Endothelial cell (in vitro differentiated cells): ENCODE measurements around the gene NUP62. TPM values are rescaled to one million over a fixed set of nuclear protein-coding genes. Genes with fewer than 3 reads are reported as not detected.

Experiments used
- DNase-seq: peaks from one replicate; pipeline ENCODE4 v3.0.0; 2021; ENCODE audit warnings: low spot score
- H3K27ac Mint-ChIP-seq: one replicate; pipeline ENCODE4 v1.8.0; 2021; ENCODE audit warnings: mixed read lengths, inconsistent platforms; ENCODE audit not compliant: unreplicated experiment
- H3K27me3 Mint-ChIP-seq: one replicate; pipeline ENCODE4 v1.8.0; 2021; ENCODE audit warnings: mild to moderate bottlenecking, moderate library complexity, mixed read lengths, inconsistent platforms; ENCODE audit not compliant: unreplicated experiment
- H3K36me3 Mint-ChIP-seq: one replicate; pipeline ENCODE4 v1.8.0; 2021; ENCODE audit warnings: mild to moderate bottlenecking, low read depth, mixed read lengths, inconsistent platforms; ENCODE audit not compliant: unreplicated experiment
- H3K4me1 Mint-ChIP-seq: one replicate; pipeline ENCODE4 v1.8.0; 2021; ENCODE audit warnings: mild to moderate bottlenecking, mixed read lengths, inconsistent platforms; ENCODE audit not compliant: unreplicated experiment
- H3K4me3 Mint-ChIP-seq: one replicate; pipeline ENCODE4 v1.8.0; 2021; ENCODE audit warnings: mild to moderate bottlenecking, mixed read lengths, inconsistent platforms; ENCODE audit not compliant: unreplicated experiment
- H3K9me3 Mint-ChIP-seq: one replicate; pipeline ENCODE4 v1.8.0; 2021; ENCODE audit warnings: mixed read lengths, inconsistent platforms; ENCODE audit not compliant: unreplicated experiment
- total RNA-seq: library from RNA; stranded (reverse); fragmentation: NEBNext Ultra II Directional; extraction: Animal tissue kit (Norgen Biotek cat#: 25700); gene quantifications from one replicate; pipeline ENCODE4 v1.2.1, GENCODE V29; 2021; ENCODE audit not compliant: unreplicated experiment
- TF ChIP-seq, protein P1 (sequence below): fragments of 200-600 bp; sonication (generic); IDR thresholded peaks from one replicate; pipeline ENCODE4 v1.5.0; 2021; ENCODE audit warnings: antibody characterized with exemption; ENCODE audit not compliant: unreplicated experiment

The NUP62 gene
- total RNA-seq, 1 donor from 2014 or later = 60.9 TPM

DNA sequence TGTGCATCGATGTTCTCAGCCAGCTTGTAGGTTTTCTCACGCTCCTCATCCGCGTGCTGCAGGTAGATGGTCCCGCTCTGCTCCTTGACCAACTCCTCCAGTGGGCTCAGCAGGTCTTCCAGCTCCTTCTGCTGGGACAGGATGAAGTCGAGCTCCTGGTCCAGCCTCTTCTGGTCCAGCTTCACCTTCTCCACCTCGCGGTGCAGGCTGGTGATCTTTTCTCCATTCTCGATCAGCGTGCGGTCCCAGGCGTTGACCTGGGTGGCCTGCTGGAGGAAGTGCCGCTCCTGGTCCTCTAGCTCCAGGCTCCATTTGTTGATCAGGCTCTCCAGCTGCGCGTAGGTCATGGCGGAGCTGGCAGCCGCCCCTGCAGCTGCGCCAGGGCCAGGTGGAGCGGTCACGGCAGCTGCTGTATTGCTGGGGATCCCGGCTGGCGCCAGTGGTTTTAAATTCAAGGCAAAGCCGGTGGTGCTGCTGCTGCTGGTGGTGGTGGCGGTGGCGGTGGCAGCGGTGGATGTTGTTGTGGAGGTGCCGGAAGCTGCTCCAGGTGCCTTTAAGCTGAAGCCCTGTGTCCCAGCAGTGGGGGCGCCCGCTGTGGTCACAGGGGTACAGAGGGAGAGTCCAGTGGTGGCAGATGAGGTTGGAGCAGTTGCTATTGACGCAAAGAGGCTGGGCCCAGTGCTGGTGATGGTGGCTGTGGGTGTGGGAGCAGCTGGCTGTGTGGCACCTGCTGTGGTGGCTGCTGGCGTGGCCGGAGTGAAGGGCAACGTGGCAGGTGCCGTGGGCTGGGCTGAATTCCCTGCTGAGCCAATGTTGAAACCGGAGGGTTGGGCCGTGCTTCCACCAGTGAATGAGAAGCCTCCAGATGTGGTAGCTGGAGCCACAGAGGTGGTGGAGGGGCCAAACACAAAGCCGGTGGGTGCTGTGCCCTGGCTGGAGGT is 20.6 kb downstream of the NUP62 start:
- Mint-ChIP-seq H3K27me3 (peaks cover 15% of the 10 kb centered on the region), H3K4me1 (peaks cover 16% of the 10 kb centered on the region), H3K36me3 (peaks cover 32% of the 10 kb centered on the region), H3K9me3 (no peaks in the 10 kb centered on the region), H3K27ac (no peak overlapping the region), H3K4me3 (no peak overlapping the region)
- DNase-seq = no peak
- TF ChIP-seq, protein P1, sequence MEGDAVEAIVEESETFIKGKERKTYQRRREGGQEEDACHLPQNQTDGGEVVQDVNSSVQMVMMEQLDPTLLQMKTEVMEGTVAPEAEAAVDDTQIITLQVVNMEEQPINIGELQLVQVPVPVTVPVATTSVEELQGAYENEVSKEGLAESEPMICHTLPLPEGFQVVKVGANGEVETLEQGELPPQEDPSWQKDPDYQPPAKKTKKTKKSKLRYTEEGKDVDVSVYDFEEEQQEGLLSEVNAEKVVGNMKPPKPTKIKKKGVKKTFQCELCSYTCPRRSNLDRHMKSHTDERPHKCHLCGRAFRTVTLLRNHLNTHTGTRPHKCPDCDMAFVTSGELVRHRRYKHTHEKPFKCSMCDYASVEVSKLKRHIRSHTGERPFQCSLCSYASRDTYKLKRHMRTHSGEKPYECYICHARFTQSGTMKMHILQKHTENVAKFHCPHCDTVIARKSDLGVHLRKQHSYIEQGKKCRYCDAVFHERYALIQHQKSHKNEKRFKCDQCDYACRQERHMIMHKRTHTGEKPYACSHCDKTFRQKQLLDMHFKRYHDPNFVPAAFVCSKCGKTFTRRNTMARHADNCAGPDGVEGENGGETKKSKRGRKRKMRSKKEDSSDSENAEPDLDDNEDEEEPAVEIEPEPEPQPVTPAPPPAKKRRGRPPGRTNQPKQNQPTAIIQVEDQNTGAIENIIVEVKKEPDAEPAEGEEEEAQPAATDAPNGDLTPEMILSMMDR = no peak

DNA sequence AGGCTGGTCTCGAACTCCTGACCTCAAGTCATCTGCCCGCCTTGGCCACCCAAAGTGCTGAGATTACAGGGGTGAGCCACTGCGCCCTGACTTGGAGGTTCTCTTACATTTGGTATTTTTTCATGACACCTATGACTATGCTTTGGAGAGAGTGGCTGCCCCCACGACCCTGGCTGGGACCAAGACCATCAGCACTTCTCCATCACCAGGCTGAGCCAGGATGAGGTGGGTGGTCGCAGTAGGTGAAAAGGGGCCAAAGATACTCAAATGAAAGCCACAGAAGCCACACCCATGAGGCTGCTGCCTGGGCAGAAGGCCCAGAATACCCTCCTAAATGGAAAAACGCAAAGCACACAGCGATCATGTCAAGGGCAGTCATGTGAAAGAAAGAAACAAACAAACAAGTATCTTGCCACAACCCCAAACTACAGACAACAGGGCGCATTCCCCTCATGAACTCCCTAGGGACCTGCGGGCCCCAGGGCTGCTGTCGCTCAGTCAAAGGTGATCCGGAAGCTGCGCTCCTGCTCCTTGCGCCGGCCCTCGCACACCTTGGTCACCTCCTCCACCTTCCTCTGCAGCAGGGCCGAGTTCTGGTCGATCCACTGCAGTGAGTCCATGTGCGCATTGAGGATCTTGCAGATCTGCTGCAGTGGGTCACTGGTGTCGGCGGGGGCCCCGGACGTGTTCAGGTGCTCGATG is 21.4 kb downstream of the NUP62 start:
- H3K4me3 Mint-ChIP-seq = peak overlapping the region; percentile 37
- H3K27ac Mint-ChIP-seq = no peak overlapping the region
- no peak for DNase-seq
- peaks cover 16% of the 10 kb centered on the region for H3K4me1 Mint-ChIP-seq
- peaks cover 25% of the 10 kb centered on the region for H3K36me3 Mint-ChIP-seq
- peaks cover 13% of the 10 kb centered on the region for H3K27me3 Mint-ChIP-seq
- H3K9me3 Mint-ChIP-seq = no peaks in the 10 kb centered on the region
- TF ChIP-seq, protein P1 = no peak

DNA sequence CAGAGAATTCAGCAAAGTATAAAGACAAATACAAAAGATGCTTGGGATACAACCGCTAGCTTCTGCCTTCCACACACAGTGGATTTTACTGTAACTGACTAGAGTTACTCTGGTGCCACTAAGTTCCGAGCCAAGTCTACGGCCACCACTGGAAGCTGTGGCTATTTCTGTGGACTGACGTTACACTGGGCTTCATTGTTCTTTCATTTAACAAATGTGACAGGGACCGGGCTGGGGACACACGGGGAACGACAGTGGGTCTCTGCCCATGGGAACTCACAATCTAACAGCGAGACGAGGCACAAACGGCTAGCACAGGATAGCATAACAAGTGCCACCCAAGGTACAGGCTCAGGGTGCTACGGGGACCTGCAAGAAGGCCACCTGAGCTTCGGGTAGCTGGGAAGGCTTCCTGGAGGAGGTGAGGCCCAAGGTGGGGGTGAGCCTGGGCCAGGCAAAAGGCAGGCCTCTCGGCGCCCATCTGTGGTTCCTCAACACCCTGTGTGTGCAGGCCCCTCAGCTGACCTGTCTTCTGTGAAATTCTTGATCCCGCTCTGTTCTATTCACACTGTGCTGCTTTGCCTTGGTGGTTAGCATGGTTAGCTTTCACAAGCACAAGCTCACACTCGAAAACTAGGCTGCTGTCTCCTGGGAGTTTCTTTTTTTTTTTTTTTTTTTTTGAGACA is 22.3 kb downstream of the NUP62 start:
- no peak overlapping the region for H3K27ac Mint-ChIP-seq
- no peaks in the 10 kb centered on the region for H3K9me3 Mint-ChIP-seq

DNA sequence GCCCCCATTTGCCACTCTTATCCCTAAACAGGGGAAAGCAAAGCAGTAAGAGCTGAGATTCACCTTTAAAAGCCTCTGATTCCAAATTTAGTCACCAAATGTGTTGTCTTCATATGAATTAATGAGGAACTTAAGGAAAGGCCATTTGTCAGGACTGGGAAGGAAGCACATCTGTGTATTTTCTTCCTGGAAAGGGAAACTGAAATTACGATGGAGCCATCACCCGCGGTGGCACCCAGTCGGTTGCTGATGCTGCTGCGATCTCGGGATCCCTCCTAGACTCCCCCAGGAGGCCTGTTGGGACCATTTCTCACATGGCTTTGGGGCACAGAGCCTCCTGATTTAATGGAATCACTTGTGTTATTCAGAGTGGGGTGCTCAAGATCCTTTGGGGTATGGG is 25.2 kb downstream of the NUP62 start:
- Mint-ChIP-seq H3K4me1 (no peaks in the 10 kb centered on the region), H3K27ac (no peak overlapping the region), H3K36me3 (peaks cover 16% of the 10 kb centered on the region), H3K4me3 (no peak overlapping the region), H3K9me3 (no peaks in the 10 kb centered on the region), H3K27me3 (peaks cover 12% of the 10 kb centered on the region)
- no peak for DNase-seq
- TF ChIP-seq, protein P1 = no peak

More for the DNA sequence above, 22.3 kb downstream of the NUP62 start:
- H3K36me3 Mint-ChIP-seq = peaks cover 21% of the 10 kb centered on the region
- H3K27me3 Mint-ChIP-seq = peaks cover 13% of the 10 kb centered on the region
- DNase-seq = no peak
- H3K4me3 Mint-ChIP-seq = no peak overlapping the region
- peaks cover 16% of the 10 kb centered on the region for H3K4me1 Mint-ChIP-seq
- TF ChIP-seq, protein P1 = no peak
